ENCODE data around the gene TPRKB.
"Not testable (repeated sequence)": the region's sequence is repeated elsewhere in the genome, so short reads cannot be mapped to it uniquely, and the experiment has no call there.

TPRKB gene

GRCh38 chr2:73762571-73762970 lies 25.4 kb upstream of the TPRKB start:
- Histone ChIP-seq H3K9me2 (replicated peaks; ENCODE audit: insufficient read depth, low read length) (no peaks in the 10 kb centered on the region), H3K79me2 (ENCODE audit: low read length) (no peaks in the 10 kb centered on the region), H4K20me1 (ENCODE audit: insufficient read depth, low read length) (no peaks in the 10 kb centered on the region), H3K36me3 (replicated peaks; ENCODE audit: insufficient read depth, low read length) (peaks cover 5% of the 10 kb centered on the region; the same call in 1 of the 2 replicates), H3F3A (ENCODE audit: insufficient read depth, low read length) (no peaks in the 10 kb centered on the region), H3K9ac (ENCODE audit: low read length) (no peak overlapping the region), H2AFZ (ENCODE audit: low read length) (no peak overlapping the region), H3K27ac (ENCODE audit: low read length) (no peak overlapping the region), H3K4me1 (ENCODE audit: low read length) (no peaks in the 10 kb centered on the region), H3K4me3 (ENCODE audit: low read length) (no peak overlapping the region), H3K9me3 (replicated peaks; ENCODE audit: insufficient read depth, low read length) (no peaks in the 10 kb centered on the region), H3K27me3 (replicated peaks; ENCODE audit: insufficient read depth, low read length) (no peaks in the 10 kb centered on the region), H3K4me2 (ENCODE audit: low read depth, low read length) (no peak overlapping the region)
- DNase-seq = no peak
- no peak for TF ChIP-seq EZH2phosphoT487 (IDR thresholded peaks at IDR 0.05; ENCODE audit: low read length)
- TF ChIP-seq EZH2 (optimal IDR thresholded peaks at IDR 0.05; ENCODE audit: low read depth, low read length) = no peak
- TF ChIP-seq CTCF (IDR thresholded peaks at IDR 0.05; ENCODE audit: low read length) = no peak

GRCh38 chr2:73759904-73760303 lies 22.8 kb upstream of the TPRKB start:
- Histone ChIP-seq H2AFZ (ENCODE audit: low read length) (no peak overlapping the region), H3K4me2 (ENCODE audit: low read depth, low read length) (no peak overlapping the region), H3K9me3 (replicated peaks; ENCODE audit: insufficient read depth, low read length) (no peaks in the 10 kb centered on the region), H3K27ac (ENCODE audit: low read length) (no peak overlapping the region), H3F3A (ENCODE audit: insufficient read depth, low read length) (no peaks in the 10 kb centered on the region), H3K4me1 (ENCODE audit: low read length) (no peaks in the 10 kb centered on the region), H3K9ac (ENCODE audit: low read length) (no peak overlapping the region), H3K4me3 (ENCODE audit: low read length) (no peak overlapping the region), H3K9me2 (replicated peaks; ENCODE audit: insufficient read depth, low read length) (no peaks in the 10 kb centered on the region), H3K36me3 (replicated peaks; ENCODE audit: insufficient read depth, low read length) (no peaks in the 10 kb centered on the region; the same call in 1 of the 2 replicates), H4K20me1 (ENCODE audit: insufficient read depth, low read length) (no peaks in the 10 kb centered on the region), H3K79me2 (ENCODE audit: low read length) (no peaks in the 10 kb centered on the region), H3K27me3 (replicated peaks; ENCODE audit: insufficient read depth, low read length) (no peaks in the 10 kb centered on the region)
- DNase-seq = no peak
- TF ChIP-seq EZH2 (optimal IDR thresholded peaks at IDR 0.05; ENCODE audit: low read depth, low read length) (no peak), CTCF (IDR thresholded peaks at IDR 0.05; ENCODE audit: low read length) (no peak), EZH2phosphoT487 (IDR thresholded peaks at IDR 0.05; ENCODE audit: low read length) (no peak)

GRCh38 chr2:73759285-73759764 lies 22.2 kb upstream of the TPRKB start:
- no peaks in the 10 kb centered on the region for H3K27me3 ChIP-seq (replicated peaks; ENCODE audit: insufficient read depth, low read length)
- no peak overlapping the region for H3K9ac ChIP-seq (ENCODE audit: low read length)
- H4K20me1 ChIP-seq (ENCODE audit: insufficient read depth, low read length) = no peaks in the 10 kb centered on the region
- no peak for DNase-seq
- no peaks in the 10 kb centered on the region for H3F3A ChIP-seq (ENCODE audit: insufficient read depth, low read length)
- no peaks in the 10 kb centered on the region for H3K4me1 ChIP-seq (ENCODE audit: low read length)
- H3K4me3 ChIP-seq (ENCODE audit: low read length) = no peak overlapping the region
- no peak overlapping the region for H3K4me2 ChIP-seq (ENCODE audit: low read depth, low read length)
- H3K9me2 ChIP-seq (replicated peaks; ENCODE audit: insufficient read depth, low read length) = no peaks in the 10 kb centered on the region
- H3K9me3 ChIP-seq (replicated peaks; ENCODE audit: insufficient read depth, low read length) = no peaks in the 10 kb centered on the region
- no peak overlapping the region for H2AFZ ChIP-seq (ENCODE audit: low read length)
- H3K36me3 ChIP-seq (replicated peaks; ENCODE audit: insufficient read depth, low read length) = no peaks in the 10 kb centered on the region; the same call in 1 of the 2 replicates
- no peaks in the 10 kb centered on the region for H3K79me2 ChIP-seq (ENCODE audit: low read length)
- TF ChIP-seq CTCF (IDR thresholded peaks at IDR 0.05; ENCODE audit: low read length) (no peak), EZH2 (optimal IDR thresholded peaks at IDR 0.05; ENCODE audit: low read depth, low read length) (no peak), EZH2phosphoT487 (IDR thresholded peaks at IDR 0.05; ENCODE audit: low read length) (no peak)
- H3K27ac ChIP-seq (ENCODE audit: low read length) = no peak overlapping the region

- H3K4me3 ChIP-seq (ENCODE audit: low read length); H3K9ac ChIP-seq (ENCODE audit: low read length); H3K9me2 ChIP-seq (replicated peaks; ENCODE audit: insufficient read depth, low read length); H3K79me2 ChIP-seq (ENCODE audit: low read length); H3K9me3 ChIP-seq (replicated peaks; ENCODE audit: insufficient read depth, low read length); H3K27me3 ChIP-seq (replicated peaks; ENCODE audit: insufficient read depth, low read length); H3K36me3 ChIP-seq (replicated peaks; ENCODE audit: insufficient read depth, low read length); H3K27ac ChIP-seq (ENCODE audit: low read length); H3F3A ChIP-seq (ENCODE audit: insufficient read depth, low read length); H3K4me2 ChIP-seq (ENCODE audit: low read depth, low read length); H4K20me1 ChIP-seq (ENCODE audit: insufficient read depth, low read length); H3K4me1 ChIP-seq (ENCODE audit: low read length); DNase-seq; H2AFZ ChIP-seq (ENCODE audit: low read length): not testable (repeated sequence)
Observed at GRCh38 chr2:73754332-73754731, 17.2 kb upstream of the TPRKB start.
